OCI-LY7 (cell line): ENCODE data around the gene PRCD. TPM values are rescaled to one million over a fixed set of nuclear protein-coding genes. Genes with fewer than 3 reads are reported as not detected.

Source experiments
- BruUV-seq: library from RNA; stranded (reverse); fragments of 400-500 nt; replicated peaks from 2 replicates; lab custom pipeline; 2021; lab: Mats Ljungman, UMichigan
- CTCF ChIA-PET: fragments of 300-600 bp; sonication (Branson Sonifier 250); formaldehyde crosslinking; loops from one replicate; lab custom pipeline; 2022; ENCODE audit warnings: antibody characterized with exemption; ENCODE audit not compliant: unreplicated experiment; lab: Charles Lee
- POLR2A ChIA-PET: fragments of 300-600 bp; sonication (Branson Sonifier 250); formaldehyde crosslinking; loops from one replicate; lab custom pipeline; 2022; ENCODE audit warnings: antibody characterized with exemption; lab: Charles Lee
- DNase-seq: peaks from one replicate; pipeline ENCODE4 v3.0.0-alpha.2; 2015; ENCODE audit warnings: low spot score
- H2AFZ ChIP-seq: fragments of 200-600 bp; sonication (generic), shearing (Covaris generic); 2 replicates; pipeline ENCODE4 v1.6.1; 2014; ENCODE audit warnings: mild to moderate bottlenecking, antibody characterized with exemption, low read length, moderate library complexity
- H3K27ac ChIP-seq: fragments of 200-600 bp; sonication (generic); 2 replicates; pipeline ENCODE4 v1.5.1; 2014; ENCODE audit warnings: mixed run types, low read depth, mild to moderate bottlenecking, moderate library complexity, low read length, inconsistent platforms; ENCODE audit not compliant: poor library complexity, severe bottlenecking
- H3K36me3 ChIP-seq: fragments of 200-600 bp; sonication (generic); 2 replicates; pipeline ENCODE4 v1.6.1; 2014; ENCODE audit warnings: mild to moderate bottlenecking, antibody characterized with exemption, low read length, moderate library complexity, mixed read lengths; ENCODE audit not compliant: insufficient read depth
- H3K4me1 ChIP-seq: fragments of 200-600 bp; sonication (generic); 2 replicates; pipeline ENCODE4 v1.5.1; 2014; ENCODE audit warnings: mild to moderate bottlenecking, low read length; ENCODE audit not compliant: insufficient read depth, poor library complexity, severe bottlenecking
- H3K4me2 ChIP-seq: fragments of 200-600 bp; sonication (generic); 2 replicates; pipeline ENCODE4 v1.6.1; 2014; ENCODE audit warnings: mild to moderate bottlenecking, low read length
- H3K4me3 ChIP-seq: fragments of 200-600 bp; sonication (generic); 2 replicates; pipeline ENCODE4 v1.5.1; 2014; ENCODE audit warnings: mild to moderate bottlenecking, low read depth, low read length; ENCODE audit not compliant: poor library complexity, severe bottlenecking
- H3K79me2 ChIP-seq: fragments of 200-600 bp; sonication (generic); 2 replicates; pipeline ENCODE4 v1.6.1; 2016; ENCODE audit warnings: low read depth, mild to moderate bottlenecking, low read length, moderate library complexity, mixed read lengths; ENCODE audit not compliant: insufficient read depth
- H3K9me2 ChIP-seq: fragments of 200-600 bp; sonication (generic); 2 replicates; pipeline ENCODE4 v1.6.1; 2016; ENCODE audit warnings: mild to moderate bottlenecking, low read length, mixed read lengths; ENCODE audit not compliant: insufficient read depth
- H3K9me3 ChIP-seq: fragments of 200-600 bp; sonication (generic); 2 replicates; pipeline ENCODE4 v1.6.1; 2014; ENCODE audit warnings: mild to moderate bottlenecking, mixed run types, low read length, mixed read lengths
- H4K20me1 ChIP-seq: fragments of 200-600 bp; sonication (generic); 2 replicates; pipeline ENCODE4 v1.6.1; 2014; ENCODE audit warnings: mild to moderate bottlenecking, antibody characterized with exemption, low read length, moderate library complexity, mixed read lengths; ENCODE audit not compliant: insufficient read depth
- CTCF ChIP-seq: fragments of 200-600 bp; sonication (generic); conservative IDR thresholded peaks from 2 replicates; pipeline ENCODE4 v1.5.1; 2014; ENCODE audit warnings: mild to moderate bottlenecking, antibody characterized with exemption, low read length, moderate library complexity, mixed read lengths
- EZH2phosphoT487 ChIP-seq: fragments of 200-600 bp; sonication (generic); IDR thresholded peaks from 2 replicates; pipeline ENCODE4 v1.6.1; 2018; ENCODE audit warnings: low read depth, borderline replicate concordance, mild to moderate bottlenecking, mixed run types, antibody characterized with exemption, low read length, moderate library complexity, mixed read lengths
- intact Hi-C: fragments of 100-400 bp; cut with micrococcal nuclease; formaldehyde crosslinking; loops from one replicate; pipeline ENCODE4 v1.10.0; 2022; ENCODE audit not compliant: unreplicated experiment
- total RNA-seq, 2 experiments: library from RNA; depleted of rRNA in 1 of 2; stranded (reverse); fragments of >200 nt in 1 of 2; shearing (Covaris generic) in 1 of 2; gene quantifications; 2 replicates each; pipeline ENCODE4 v1.2.3, GENCODE V29; 2014 to 2022

The PRCD gene
- total RNA-seq, 2 experiments from 2014 or later, result 5.7 to 15.9 TPM

DNA sequence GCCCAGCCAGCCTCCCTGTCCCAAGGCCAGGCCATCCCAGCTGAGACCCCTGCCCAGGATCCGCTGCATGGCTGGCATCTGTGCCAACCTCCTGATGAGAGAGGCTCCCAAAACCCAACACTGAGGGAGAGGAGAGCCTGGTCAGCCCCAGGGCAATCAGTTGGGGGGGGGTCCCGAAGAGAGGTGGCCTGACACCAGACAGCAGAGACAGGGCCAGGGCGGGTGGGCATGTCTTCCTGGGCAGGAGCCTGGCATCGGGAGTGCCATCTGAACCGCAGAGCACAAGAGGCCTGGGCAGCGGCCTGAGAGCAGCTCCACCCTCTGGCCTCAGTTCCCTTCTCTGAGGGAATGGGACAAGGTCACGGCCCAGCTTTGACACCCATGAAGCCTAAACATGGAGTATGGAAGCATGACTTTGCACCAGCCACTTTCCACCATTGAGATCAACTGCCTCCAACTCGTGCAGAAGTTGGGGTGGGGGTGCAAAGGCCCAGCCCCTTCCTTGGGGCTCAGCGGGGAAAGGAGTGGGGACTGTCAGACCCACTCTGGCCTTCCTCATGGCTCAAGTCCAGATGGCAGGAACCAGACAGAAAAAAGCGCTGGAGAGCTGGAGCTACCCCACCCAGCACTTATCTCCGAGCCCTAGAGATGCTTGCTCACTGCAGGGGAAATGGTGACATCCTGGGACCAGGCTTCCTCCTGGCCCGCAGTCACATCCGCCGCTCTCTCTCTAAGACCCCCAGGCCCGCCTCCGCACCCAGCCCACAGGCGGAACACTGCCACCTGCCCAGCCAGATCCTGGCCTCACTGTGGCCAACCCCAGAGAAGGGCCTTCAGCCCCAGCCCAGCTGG, 48.3 kb upstream of the PRCD start:
- H3K36me3 ChIP-seq, result peaks cover 18% of the 10 kb centered on the region
- ChIA-PET POLR2A (interaction anchor here (0.5 to 6.3 kb wide), 6 partner anchors 8 to 227 kb away, joined by 3 to 50 read pairs (median 7); partner anchors contain the start of gene RHBDF2), CTCF (interaction anchor here (1.1 to 2.9 kb wide), 5 partner anchors 8 to 25 kb away, joined by 3 to 15 read pairs (median 4); no protein-coding TSS in a partner anchor)
- peak overlapping the region; percentile 98 for H3K4me2 ChIP-seq
- no peaks in the 10 kb centered on the region for H4K20me1 ChIP-seq
- H3K9me2 ChIP-seq, result no peaks in the 10 kb centered on the region
- DNase-seq, result peak; percentile 83
- H3K27ac ChIP-seq, result peak overlapping the region; percentile 83
- H3K79me2 ChIP-seq, result peaks cover 6% of the 10 kb centered on the region; the same call in 1 of the 2 replicates
- H2AFZ ChIP-seq, result no peak overlapping the region; the same call in 1 of the 2 replicates
- intact Hi-C loops, result loop anchor here (1.0 to 10.0 kb wide), 3 partner anchors 9 to 953 kb away; partner anchors contain the start of gene UBALD2
- H3K4me1 ChIP-seq, result peaks cover 75% of the 10 kb centered on the region
- H3K9me3 ChIP-seq, result no peaks in the 10 kb centered on the region
- peak overlapping the region; percentile 41 for H3K4me3 ChIP-seq
- BruUV-seq, result no TSS peak
- TF ChIP-seq EZH2phosphoT487, result no peak
- 0 out of 2 replicates have a peak, but pooled peaks have one; percentile 31 for TF ChIP-seq CTCF

GRCh38 chr17:76492123-76492988, 47.5 kb upstream of the PRCD start:
- TF ChIP-seq CTCF, result peak; percentile 10; the same call in 1 of the 2 replicates
- no peak for TF ChIP-seq EZH2phosphoT487
- POLR2A ChIA-PET, result interaction anchor here (0.5 to 6.3 kb wide), 11 partner anchors 8 to 290 kb away, joined by 3 to 50 read pairs (median 5); partner anchors contain the start of genes AANAT, RHBDF2 and UBE2O
- CTCF ChIA-PET, result interaction anchor here (0.7 to 2.9 kb wide), 6 partner anchors 10 to 36 kb away, joined by 3 to 15 read pairs (median 4); no protein-coding TSS in a partner anchor
- Histone ChIP-seq H3K9me2 (no peaks in the 10 kb centered on the region), H4K20me1 (no peaks in the 10 kb centered on the region), H3K9me3 (no peaks in the 10 kb centered on the region), H3K4me3 (peak overlapping the region; percentile 41), H2AFZ (no peak overlapping the region; the same call in 1 of the 2 replicates), H3K27ac (peak overlapping the region; percentile 83), H3K4me2 (peak overlapping the region; percentile 98), H3K36me3 (peaks cover 19% of the 10 kb centered on the region), H3K79me2 (peaks cover 12% of the 10 kb centered on the region), H3K4me1 (peaks cover 78% of the 10 kb centered on the region)
- BruUV-seq, result no TSS peak
- intact Hi-C loops, result loop anchor here (1.0 to 10.0 kb wide), 3 partner anchors 10 to 952 kb away; partner anchors contain the start of gene UBALD2
- DNase-seq, result peak; percentile 81
